NOMO-1 treated with DMSO at 0.1 percent for 48 hours (cell line): ENCODE results near the gene PDHB.

ENCODE experiments used
- DNase-seq: peaks from one replicate; lab custom pipeline; 2025; ENCODE audit not compliant: unreplicated experiment; lab: John Stamatoyannopoulos, UW

Gene PDHB

GRCh38 chr3:58404396-58404795, 29.2 kb downstream of the PDHB start:
- DNase-seq, result no peak

DNA sequence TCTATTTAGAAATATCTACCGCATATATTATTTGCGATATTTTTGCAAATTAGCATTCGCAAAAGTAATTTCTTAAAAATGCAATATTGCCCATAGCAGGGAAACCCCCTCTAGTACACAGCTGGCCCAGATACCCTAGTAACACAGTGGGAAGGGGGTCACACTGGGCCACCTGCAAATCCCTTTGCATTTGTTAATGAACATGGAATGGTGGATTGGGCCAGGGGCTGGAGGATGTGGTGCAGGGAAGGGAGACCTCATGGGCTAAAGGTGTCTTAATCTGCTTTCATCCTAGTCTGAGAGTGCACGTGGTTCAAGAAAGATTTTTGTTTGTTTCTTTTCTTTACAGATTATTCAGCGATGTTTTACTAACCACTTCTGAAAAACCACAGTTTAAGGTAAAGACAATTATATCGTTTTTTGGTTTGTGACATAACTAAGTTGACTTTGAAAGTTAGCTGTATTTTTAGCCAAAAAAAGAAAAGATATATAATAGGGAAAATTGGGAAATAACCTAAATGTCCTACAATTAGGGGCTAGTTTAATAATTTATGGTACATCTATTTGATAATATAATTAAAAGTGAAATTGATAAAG, 30.0 kb downstream of the PDHB start:
- DNase-seq, result no peak

GRCh38 chr3:58398669-58399333, 34.8 kb downstream of the PDHB start:
- DNase-seq, result no peak

- no peak for DNase-seq
These were observed 39.3 kb downstream of the PDHB start for GRCh38 chr3:58394339-58394738.

GRCh38 chr3:58392181-58392580, 41.5 kb downstream of the PDHB start:
- no peak for DNase-seq

GRCh38 chr3:58391156-58391865, 42.3 kb downstream of the PDHB start:
- no peak for DNase-seq

DNA sequence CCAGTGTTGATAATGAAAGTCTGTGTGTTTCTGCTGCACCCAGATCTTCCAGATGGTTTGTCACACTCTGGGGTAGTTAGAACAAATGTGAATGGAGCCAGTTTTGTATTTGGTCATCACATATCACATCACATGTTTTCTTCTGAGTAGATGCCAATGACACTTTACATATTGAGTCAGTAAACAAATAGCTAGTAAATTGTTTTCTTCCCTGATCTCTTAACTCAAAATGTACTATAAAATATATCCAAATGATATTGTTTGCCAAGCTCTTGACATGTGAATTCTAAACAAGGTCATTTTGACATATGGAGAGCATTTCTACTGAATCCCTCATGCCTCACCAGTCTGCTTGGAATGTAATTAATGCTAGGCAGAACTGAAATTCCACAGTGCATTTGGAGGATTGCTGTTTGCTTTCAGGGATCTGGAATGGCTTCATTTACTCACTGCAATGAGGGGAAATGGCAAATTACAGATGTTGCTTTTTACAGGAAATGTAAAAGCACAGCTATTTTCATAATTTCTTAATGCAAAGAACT, 45.0 kb downstream of the PDHB start:
- no peak for DNase-seq

GRCh38 chr3:58387650-58388546, 45.7 kb downstream of the PDHB start:
- DNase-seq, result no peak

DNA sequence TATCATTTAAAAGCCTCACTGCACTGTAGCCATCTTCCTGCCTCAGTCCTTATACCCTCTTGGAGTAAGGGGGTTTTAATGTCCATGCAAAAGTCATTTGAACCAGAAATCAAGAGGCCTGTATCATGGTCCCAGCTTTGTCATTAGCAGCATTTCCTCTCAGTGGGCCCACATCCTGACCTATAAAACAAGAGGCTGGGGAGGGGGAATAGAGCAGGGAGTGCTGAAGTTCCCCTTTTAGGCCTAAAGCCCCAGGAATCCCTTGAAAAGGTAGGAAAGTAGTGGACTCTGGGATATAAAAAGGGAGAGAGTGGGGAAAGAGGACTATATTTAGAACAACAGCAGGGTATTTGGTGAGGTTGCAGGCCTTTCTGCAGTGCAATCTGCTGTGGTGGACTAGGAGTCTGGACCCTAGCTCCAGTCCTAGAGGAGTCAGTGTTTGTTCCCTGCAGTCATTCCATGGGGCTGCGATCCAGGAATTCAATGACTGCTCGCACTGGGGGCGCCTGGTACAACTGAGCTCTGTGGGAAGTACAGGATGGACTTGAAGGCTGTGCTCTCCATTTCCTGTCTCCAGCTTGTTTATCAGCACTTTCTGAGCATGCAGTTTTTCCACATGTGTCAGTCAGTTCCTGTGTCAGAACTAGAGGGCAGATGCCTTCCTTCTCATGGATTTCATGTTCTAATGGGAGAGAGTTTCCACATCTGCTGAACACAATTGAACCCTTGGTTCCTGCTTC, 46.8 kb downstream of the PDHB start:
- no peak for DNase-seq

DNA sequence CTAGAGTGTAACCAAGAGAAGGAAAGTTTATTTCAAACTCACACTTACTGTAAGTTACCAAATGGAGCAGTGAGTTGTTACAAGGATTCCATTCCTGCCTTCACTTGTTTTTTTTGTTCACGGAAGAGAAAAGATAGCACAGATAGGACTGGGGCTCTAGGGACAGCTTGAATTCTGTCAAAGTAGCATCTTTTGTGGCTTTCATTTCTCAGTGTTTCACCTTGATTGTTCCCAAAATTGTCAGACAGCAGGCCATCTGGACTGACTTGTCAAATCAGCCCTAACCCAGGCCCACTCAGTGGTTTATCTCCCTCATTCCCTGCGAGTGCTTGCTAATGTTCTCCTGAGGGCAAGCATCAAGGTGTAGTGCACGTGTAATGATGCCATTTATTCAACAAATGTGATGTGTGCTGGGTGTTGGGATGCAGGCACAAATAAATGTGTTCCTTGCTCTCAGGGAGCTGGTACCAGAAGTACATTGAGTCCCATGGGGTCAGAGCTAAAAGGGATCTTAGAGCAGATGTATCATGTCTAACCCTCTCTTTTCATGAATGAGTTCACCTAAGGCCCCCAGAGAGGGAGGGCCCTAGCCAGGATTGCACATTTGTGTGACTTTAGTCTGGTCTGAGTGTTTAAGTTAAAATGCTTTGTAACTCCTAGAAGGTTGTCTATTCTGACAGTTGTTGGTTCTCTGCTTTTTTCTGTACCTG, 49.1 kb downstream of the PDHB start:
- DNase-seq, result no peak

GRCh38 chr3:58383904-58384303, 49.7 kb downstream of the PDHB start:
- no peak for DNase-seq

GRCh38 chr3:58383476-58383875, 50.2 kb downstream of the PDHB start:
- DNase-seq, result no peak

- DNase-seq, result no peak
These were observed 54.1 kb downstream of the PDHB start for GRCh38 chr3:58379351-58380073.

GRCh38 chr3:58377750-58378149, 55.9 kb downstream of the PDHB start:
- no peak for DNase-seq
